GM12875 (cell line): Measurements from ENCODE around the gene PRAME.
A peak's percentile ranks its signal among the peaks of the same experiment; 100 is the strongest.

ENCODE experiments used
- H3K4me3 ChIP-seq: one replicate; pipeline ENCODE4 v1.5.1; 2011; ENCODE audit warnings: low read depth, low read length, control low read depth
- TF ChIP-seq, protein P1 (sequence below): IDR thresholded peaks from 2 replicates; pipeline ENCODE4 v1.5.1; 2011; ENCODE audit warnings: low read depth, mild to moderate bottlenecking, control low read depth, inconsistent platforms, low read length, moderate library complexity, borderline replicate concordance; ENCODE audit not compliant: insufficient read depth

The PRAME gene

DNA sequence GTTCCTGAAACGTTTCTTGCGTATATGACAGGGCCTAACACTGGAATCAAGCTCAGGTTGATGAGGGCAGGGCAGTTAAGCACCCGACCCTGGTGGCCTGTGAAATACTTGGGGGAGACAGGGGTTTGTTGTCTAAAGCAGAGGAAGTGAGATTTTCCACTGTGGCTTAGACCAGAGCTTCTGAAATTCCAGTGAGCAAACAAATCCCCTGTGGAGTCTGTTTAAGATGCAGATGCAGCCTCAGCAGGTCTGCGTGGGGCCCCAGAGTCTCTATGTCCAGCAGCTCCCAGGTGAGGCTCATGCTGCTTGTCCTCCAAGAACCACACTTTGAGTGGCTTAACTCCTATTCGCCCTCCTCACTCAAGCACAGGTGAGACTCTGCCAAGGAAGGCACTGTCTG lies 39.1 kb upstream of the PRAME start:
- TF ChIP-seq, protein P1, sequence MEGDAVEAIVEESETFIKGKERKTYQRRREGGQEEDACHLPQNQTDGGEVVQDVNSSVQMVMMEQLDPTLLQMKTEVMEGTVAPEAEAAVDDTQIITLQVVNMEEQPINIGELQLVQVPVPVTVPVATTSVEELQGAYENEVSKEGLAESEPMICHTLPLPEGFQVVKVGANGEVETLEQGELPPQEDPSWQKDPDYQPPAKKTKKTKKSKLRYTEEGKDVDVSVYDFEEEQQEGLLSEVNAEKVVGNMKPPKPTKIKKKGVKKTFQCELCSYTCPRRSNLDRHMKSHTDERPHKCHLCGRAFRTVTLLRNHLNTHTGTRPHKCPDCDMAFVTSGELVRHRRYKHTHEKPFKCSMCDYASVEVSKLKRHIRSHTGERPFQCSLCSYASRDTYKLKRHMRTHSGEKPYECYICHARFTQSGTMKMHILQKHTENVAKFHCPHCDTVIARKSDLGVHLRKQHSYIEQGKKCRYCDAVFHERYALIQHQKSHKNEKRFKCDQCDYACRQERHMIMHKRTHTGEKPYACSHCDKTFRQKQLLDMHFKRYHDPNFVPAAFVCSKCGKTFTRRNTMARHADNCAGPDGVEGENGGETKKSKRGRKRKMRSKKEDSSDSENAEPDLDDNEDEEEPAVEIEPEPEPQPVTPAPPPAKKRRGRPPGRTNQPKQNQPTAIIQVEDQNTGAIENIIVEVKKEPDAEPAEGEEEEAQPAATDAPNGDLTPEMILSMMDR = no peak
- H3K4me3 ChIP-seq = no peak overlapping the region

GRCh38 chr22:22595001-22595835 lies 36.2 kb upstream of the PRAME start:
- TF ChIP-seq, protein P1 = no peak
- no peak overlapping the region for H3K4me3 ChIP-seq

- H3K4me3 ChIP-seq = no peak overlapping the region
- TF ChIP-seq, protein P1 = peak; percentile 73
Measured at GRCh38 chr22:22593964-22594656, 35.0 kb upstream of the PRAME start.

GRCh38 chr22:22593250-22593649 lies 34.2 kb upstream of the PRAME start:
- TF ChIP-seq, protein P1 = no peak
- no peak overlapping the region for H3K4me3 ChIP-seq

DNA sequence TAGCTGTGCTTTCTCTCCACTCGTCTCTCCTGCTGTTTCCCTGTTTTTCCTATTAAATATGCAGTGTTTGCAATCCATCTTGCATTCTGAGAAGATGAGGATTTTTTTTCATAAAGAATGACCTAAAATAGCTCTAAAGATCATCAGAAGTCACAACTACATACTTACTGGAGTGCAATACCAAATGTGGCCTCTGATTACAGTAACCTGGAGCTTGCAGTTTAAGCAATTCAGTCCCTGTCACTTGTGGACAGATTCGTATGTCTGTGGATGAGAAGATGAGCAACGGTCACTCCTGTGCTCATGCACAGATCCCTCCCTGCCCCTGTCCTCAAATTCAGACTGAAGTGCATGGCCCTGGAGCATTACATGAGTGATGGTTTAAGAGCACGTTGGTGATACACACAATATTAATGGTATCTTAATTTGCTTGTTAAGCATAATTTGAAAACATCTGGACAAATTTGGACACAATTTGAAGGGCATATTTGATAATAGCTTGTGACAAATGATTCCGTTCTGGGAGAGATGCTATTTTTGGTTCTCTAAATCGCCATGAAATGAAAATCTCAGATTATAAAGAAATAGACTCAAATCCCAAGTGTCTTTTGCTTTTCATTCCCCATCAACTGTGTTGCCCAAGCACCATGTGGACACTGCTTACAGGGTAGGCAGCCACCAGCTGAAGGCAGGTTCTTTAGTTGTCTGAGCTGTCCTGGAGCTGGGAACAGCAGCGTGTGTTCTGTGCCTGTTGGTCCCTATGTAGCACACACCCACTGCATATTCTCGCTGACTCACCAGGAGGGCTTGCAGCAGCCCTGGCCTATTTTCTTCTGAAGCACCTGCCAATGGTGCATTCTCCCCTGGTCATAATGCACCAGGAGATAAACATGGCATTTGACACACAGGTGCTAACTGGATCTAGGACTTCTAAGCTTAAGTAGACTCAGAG lies 32.6 kb upstream of the PRAME start:
- TF ChIP-seq, protein P1 = no peak
- no peak overlapping the region for H3K4me3 ChIP-seq

DNA sequence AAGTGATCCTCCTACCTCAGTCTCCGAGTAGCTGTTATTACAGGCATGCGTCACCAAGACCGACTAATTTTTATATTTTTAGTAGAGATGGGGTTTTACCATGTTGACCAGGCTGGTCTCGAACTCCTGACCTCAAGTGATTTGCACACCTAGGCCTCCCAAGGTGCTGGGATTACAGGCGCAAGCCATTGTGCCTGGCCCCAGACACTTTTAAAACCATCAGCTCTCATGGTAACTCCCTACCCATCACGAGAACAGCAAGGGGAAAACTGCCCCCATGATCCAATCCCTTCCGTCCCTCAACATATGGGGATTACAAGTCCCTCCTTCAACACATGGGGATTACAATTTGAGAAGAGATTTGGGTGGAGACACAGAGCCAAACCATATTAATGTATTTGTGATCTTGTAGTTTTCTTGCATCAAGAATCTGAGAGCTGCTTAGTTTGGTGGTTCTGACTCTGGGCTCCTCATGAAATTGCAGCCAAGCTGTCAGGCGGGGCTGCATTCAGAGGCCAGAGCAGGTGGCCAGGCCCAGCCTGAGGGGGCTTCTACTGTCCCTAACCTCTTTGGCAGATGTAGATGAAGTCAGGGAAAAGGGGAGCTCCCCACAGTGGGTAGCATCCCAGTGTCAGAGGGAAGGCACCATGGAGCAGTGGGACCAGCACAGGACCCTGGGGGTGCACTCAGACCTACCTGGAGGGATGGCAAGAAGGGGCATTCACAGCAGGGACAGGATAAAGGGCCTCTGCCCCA lies 31.2 kb upstream of the PRAME start:
- TF ChIP-seq, protein P1 = no peak
- no peak overlapping the region for H3K4me3 ChIP-seq
